GM18951 (cell line): ENCODE results near the gene CNTNAP3B.
"Not testable (repeated sequence)": the region's sequence is repeated elsewhere in the genome, so short reads cannot be mapped to it uniquely, and the experiment has no call there.

Source experiments
- in situ Hi-C: fragments of 300-500 bp; cut with MboI; formaldehyde crosslinking; loops from one replicate; pipeline ENCODE4 v1.12.0; 2022; ENCODE audit warnings: low sequenced_read_pairs, mixed read lengths, inconsistent platforms; ENCODE audit not compliant: unreplicated experiment

CNTNAP3B gene

GRCh38 chr9:41980271-41980670, 149.0 kb downstream of the CNTNAP3B start:
- in situ Hi-C loops = not testable (repeated sequence)

GRCh38 chr9:41977965-41978600, 151.1 kb downstream of the CNTNAP3B start:
- in situ Hi-C loops = not testable (repeated sequence)

GRCh38 chr9:41974906-41975305, 154.3 kb downstream of the CNTNAP3B start:
- in situ Hi-C loops = not testable (repeated sequence)

- in situ Hi-C loops = not testable (repeated sequence)
Measured at GRCh38 chr9:41953007-41953406, 176.2 kb downstream of the CNTNAP3B start.

GRCh38 chr9:41941738-41942137, 187.5 kb downstream of the CNTNAP3B start:
- in situ Hi-C loops = not testable (repeated sequence)

DNA sequence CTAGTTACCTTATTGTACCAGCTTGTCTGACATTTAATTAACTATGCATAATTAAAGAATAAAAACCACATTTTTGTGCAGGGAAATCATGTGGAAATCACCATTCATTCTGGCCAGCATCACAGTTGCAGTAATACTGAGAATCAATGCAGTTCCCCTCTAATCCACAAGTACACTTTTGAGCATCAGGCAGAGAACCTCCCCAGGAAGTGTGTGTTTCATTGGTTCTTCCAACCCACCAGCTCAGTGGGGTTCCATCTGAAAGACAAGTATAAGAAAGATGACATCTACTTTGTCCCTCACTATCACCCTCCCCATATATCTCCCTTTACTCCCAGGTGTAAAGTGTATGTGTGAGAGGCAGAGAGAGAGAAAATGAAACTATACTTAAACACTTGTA, 191.1 kb downstream of the CNTNAP3B start:
- in situ Hi-C loops = not testable (repeated sequence)

DNA sequence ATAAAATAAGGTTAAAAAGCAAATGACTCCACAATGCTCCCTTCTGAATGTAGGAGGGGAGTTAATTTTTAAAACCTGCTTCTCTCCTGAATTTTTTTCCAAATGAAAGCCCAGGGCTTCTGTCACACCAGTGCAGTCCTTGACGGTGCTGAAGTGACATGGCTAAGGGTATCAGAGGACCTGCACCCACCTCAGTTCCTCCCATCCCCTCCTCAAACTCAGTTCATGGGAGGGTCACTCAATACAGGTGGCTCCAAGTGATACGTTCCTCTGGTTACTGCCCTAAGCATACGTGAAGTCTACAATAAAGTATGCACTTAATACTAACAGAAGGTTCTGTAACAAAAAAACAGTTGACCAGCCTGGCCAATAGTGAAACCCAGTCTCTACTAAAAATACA, 193.5 kb downstream of the CNTNAP3B start:
- in situ Hi-C loops = not testable (repeated sequence)

DNA sequence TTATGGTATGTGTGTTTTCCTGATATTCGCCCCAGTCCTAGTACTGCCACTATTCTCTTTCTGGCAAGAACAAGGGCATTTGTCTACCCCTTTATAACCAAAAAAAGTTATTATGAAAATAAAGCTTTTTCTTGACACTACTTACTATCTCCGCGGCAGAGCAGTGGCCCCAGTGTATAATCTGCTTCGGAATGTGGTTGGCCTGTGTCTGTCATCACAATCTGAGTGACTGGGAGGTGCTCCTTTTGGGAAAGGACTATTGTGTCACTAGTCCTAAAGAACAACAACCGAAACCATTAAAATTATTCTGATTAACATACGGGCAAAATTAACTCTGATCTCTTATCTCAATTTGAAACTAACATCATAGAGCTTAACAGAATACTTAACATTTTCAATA, 200.1 kb downstream of the CNTNAP3B start:
- in situ Hi-C loops = not testable (repeated sequence)

- in situ Hi-C loops = not testable (repeated sequence)
Measured at GRCh38 chr9:41917374-41917773, 211.9 kb downstream of the CNTNAP3B start.

- in situ Hi-C loops = not testable (repeated sequence)
Measured at GRCh38 chr9:41905488-41905887, 223.7 kb downstream of the CNTNAP3B start.

- in situ Hi-C loops = not testable (repeated sequence)
Measured at GRCh38 chr9:41902762-41903161, 226.5 kb downstream of the CNTNAP3B start.

DNA sequence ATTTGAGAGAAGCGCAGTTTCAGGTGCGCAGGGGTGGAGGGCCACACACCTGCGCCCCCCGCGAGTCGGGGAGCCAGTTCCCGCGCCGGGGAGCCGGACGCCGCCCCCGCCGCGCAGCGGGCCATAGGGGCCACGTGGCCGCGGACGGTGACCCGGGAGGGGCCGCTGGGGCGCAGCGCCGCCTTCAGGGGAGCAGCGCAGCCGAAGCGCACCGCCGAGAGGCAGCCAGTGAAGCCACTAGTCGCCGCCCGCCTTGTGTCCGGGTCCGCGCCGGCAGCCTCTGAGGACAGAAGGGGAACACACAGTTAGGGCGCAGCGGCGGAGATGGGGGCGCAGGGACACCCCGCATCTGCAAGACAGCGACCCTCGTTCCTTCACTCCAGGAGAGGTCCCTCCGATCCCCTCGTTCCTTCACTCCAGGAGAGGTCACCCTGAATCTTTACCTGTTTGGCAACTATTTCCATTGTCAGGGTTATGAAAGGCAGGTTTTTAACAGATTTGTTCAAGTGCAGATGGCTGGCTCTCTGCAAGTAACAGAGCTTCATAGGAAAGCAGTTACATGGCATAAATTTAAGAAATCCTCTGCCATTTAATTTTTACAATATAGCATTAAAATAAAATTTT, 230.4 kb downstream of the CNTNAP3B start:
- in situ Hi-C loops = not testable (repeated sequence)

DNA sequence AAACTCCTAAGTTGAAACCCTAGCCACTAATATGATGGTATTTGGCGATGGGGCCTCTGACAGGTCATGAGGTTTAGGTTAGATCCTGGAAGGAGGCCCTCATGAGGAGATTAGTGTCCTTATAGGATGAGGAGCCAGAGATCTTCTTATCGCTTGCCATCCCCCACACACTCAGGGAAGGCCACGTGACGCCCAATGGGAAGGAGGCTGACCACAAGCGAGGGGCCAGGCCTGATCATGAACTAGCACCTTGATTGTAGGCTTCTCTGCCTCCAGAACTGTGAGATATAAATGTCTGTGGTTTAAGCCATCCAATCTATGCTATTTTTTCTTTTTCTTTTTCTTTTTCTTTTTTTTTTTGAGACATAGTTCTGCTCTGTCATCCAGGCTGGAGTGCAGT, 254.7 kb downstream of the CNTNAP3B start:
- in situ Hi-C loops = not testable (repeated sequence)

GRCh38 chr9:41855422-41855821, 273.8 kb downstream of the CNTNAP3B start:
- in situ Hi-C loops = not testable (repeated sequence)

DNA sequence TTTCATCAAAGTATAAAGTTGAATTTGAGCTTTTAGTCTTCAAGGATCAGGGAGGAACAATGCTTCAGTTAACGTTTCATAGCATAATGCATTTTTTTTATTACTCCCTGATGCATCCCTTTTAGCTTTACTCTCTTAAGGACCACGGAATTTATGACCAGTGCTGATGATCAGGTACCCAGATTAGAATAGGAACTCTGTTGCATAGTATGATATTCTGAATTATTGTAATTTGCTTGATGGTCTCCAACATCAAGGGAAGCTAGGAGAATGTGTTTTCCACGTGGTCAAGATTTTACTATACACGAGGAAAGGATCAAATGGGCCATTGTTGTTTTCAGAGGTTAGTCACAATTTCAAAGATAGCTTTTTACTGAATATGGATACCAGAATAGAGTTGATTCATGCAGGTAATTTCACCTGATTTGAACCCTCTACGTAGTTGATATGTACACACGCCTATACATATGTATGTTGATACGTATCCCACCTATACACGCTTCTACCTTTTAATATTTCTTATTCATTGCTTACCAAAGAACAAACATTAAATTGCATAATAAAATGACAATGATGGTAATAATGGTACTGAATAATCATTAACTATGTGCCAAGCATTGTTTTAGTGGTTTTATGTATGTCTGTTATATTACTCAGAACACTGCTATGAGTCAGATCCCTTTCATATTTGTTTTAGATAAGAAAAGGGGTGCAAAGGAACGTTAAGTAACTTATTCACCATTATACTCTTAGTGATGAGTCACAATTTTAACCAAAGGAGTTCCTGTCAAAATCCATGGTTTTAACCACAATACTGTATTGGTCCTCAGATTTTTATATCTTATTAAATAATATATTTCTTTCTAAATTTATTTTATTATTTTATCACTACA, 277.1 kb downstream of the CNTNAP3B start:
- in situ Hi-C loops = not testable (repeated sequence)

GRCh38 chr9:41847829-41848228, 281.4 kb downstream of the CNTNAP3B start:
- in situ Hi-C loops = not testable (repeated sequence)
